Mesodermal cell (in vitro differentiated cells): Measurements from ENCODE around the gene PCDH9.

Experiments
- H3K27ac ChIP-seq: 2 replicates; pipeline ENCODE4 v1.7.0; 2013; ENCODE audit warnings: mild to moderate bottlenecking, low read depth, low read length, moderate library complexity; ENCODE audit not compliant: severe bottlenecking
- H3K36me3 ChIP-seq: 2 replicates; pipeline ENCODE4 v1.7.1; 2013; ENCODE audit warnings: mild to moderate bottlenecking, low read length, moderate library complexity; ENCODE audit not compliant: control insufficient read depth, insufficient read depth
- H3K4me1 ChIP-seq: one replicate; pipeline ENCODE4 v1.7.1; 2013; ENCODE audit warnings: mild to moderate bottlenecking, low read length; ENCODE audit not compliant: insufficient read depth, control insufficient read depth, poor library complexity, severe bottlenecking
- H3K4me3 ChIP-seq: 2 replicates; pipeline ENCODE4 v1.7.0; 2013; ENCODE audit warnings: low read length, control low read depth, mild to moderate bottlenecking; ENCODE audit not compliant: insufficient read depth, poor library complexity, severe bottlenecking; ENCODE audit errors: extremely low read depth
- H3K9me3 ChIP-seq: 2 replicates; pipeline ENCODE4 v1.7.1; 2013; ENCODE audit warnings: mild to moderate bottlenecking, low read length, moderate library complexity; ENCODE audit not compliant: control insufficient read depth
- WGBS, 2 experiments: methylation state at CpG; one replicate each; pipeline ENCODE4 v1.1.5; 2013; ENCODE audit warnings: missing lambda C conversion rate in 2 of 2; ENCODE audit not compliant: insufficient coverage in 2 of 2; 5-methylcytosine and 5-hydroxymethylcytosine counted together

Gene PCDH9

GRCh38 chr13:67238277-67238859, 8.2 kb upstream of the PCDH9 start:
- H3K27ac ChIP-seq = no peak overlapping the region
- H3K4me3 ChIP-seq = no peak overlapping the region
- no peaks in the 10 kb centered on the region for H3K9me3 ChIP-seq
- no peaks in the 10 kb centered on the region for H3K36me3 ChIP-seq
- H3K4me1 ChIP-seq = peaks cover 6% of the 10 kb centered on the region

GRCh38 chr13:67235265-67235664, 5.1 kb upstream of the PCDH9 start:
- Histone ChIP-seq H3K9me3 (no peaks in the 10 kb centered on the region), H3K27ac (no peak overlapping the region), H3K4me1 (peaks cover 6% of the 10 kb centered on the region), H3K4me3 (no peak overlapping the region), H3K36me3 (no peaks in the 10 kb centered on the region)
- WGBS, 2 experiments = no CpG with 5 or more reads among the region's 2 CpGs

GRCh38 chr13:67232384-67232783, 2.2 kb upstream of the PCDH9 start:
- Histone ChIP-seq H3K4me3 (no peak overlapping the region), H3K27ac (no peak overlapping the region), H3K36me3 (no peaks in the 10 kb centered on the region), H3K9me3 (no peaks in the 10 kb centered on the region), H3K4me1 (peaks cover 6% of the 10 kb centered on the region)
- 89 to 92% methylated on average over 1 to 2 of the region's 5 CpGs for WGBS, 2 experiments

- H3K36me3 ChIP-seq = no peaks in the 10 kb centered on the region
- peak overlapping the region; percentile 85 for H3K27ac ChIP-seq
- WGBS, 2 experiments = 0% methylated on average over 4 to 5 of the region's 11 CpGs
- no peaks in the 10 kb centered on the region for H3K9me3 ChIP-seq
- peaks cover 6% of the 10 kb centered on the region for H3K4me1 ChIP-seq
- peak overlapping the region; percentile 84 for H3K4me3 ChIP-seq
Measured at GRCh38 chr13:67231289-67232000, 1.3 kb upstream of the PCDH9 start.

- Histone ChIP-seq H3K4me1 (peaks cover 6% of the 10 kb centered on the region), H3K36me3 (no peaks in the 10 kb centered on the region), H3K4me3 (peak overlapping the region; percentile 84), H3K9me3 (no peaks in the 10 kb centered on the region), H3K27ac (peak overlapping the region; percentile 85)
- 0% methylated on average over 76 to 85 of the region's 86 CpGs for WGBS, 2 experiments
Measured at GRCh38 chr13:67230404-67231288, 510 bp upstream of the PCDH9 start.

- WGBS, 2 experiments = 5 to 10% methylated on average over 5 to 6 of the region's 6 CpGs
- H3K4me3 ChIP-seq = peak overlapping the region; percentile 84
- H3K36me3 ChIP-seq = no peaks in the 10 kb centered on the region
- no peaks in the 10 kb centered on the region for H3K9me3 ChIP-seq
- H3K27ac ChIP-seq = no peak overlapping the region
- no peaks in the 10 kb centered on the region for H3K4me1 ChIP-seq
Measured at GRCh38 chr13:67228916-67229315, 1.2 kb downstream of the PCDH9 start.

GRCh38 chr13:67228031-67228430, 2.1 kb downstream of the PCDH9 start:
- peak overlapping the region; percentile 6 for H3K4me3 ChIP-seq
- WGBS, 2 experiments = no CpG with 5 or more reads among the region's 3 CpGs

GRCh38 chr13:67227131-67227983, 2.8 kb downstream of the PCDH9 start:
- WGBS, 2 experiments = 92 to 93% methylated on average over 6 to 10 of the region's 12 CpGs
- H3K9me3 ChIP-seq = no peaks in the 10 kb centered on the region
- no peak overlapping the region for H3K27ac ChIP-seq
- no peaks in the 10 kb centered on the region for H3K36me3 ChIP-seq
- H3K4me3 ChIP-seq = peak overlapping the region; percentile 6
- no peaks in the 10 kb centered on the region for H3K4me1 ChIP-seq

More at GRCh38 chr13:67228031-67228430, 2.1 kb downstream of the PCDH9 start:
- Histone ChIP-seq H3K4me1 (no peaks in the 10 kb centered on the region), H3K9me3 (no peaks in the 10 kb centered on the region), H3K27ac (no peak overlapping the region), H3K36me3 (no peaks in the 10 kb centered on the region)

GRCh38 chr13:67226696-67227095, 3.4 kb downstream of the PCDH9 start:
- Histone ChIP-seq H3K4me3 (no peak overlapping the region), H3K36me3 (no peaks in the 10 kb centered on the region), H3K9me3 (no peaks in the 10 kb centered on the region), H3K27ac (no peak overlapping the region), H3K4me1 (no peaks in the 10 kb centered on the region)
- 79 to 96% methylated on average over 3 of the region's 6 CpGs for WGBS, 2 experiments
